Activated naive CD8-positive, alpha-beta T cell treated with anti-CD3 and anti-CD28 coated beads for 36 hours (primary cell): ENCODE data around the gene ZNF135. TPM values are rescaled to one million over a fixed set of nuclear protein-coding genes. Genes with fewer than 3 reads are reported as not detected.

Source experiments
- DNase-seq: peaks from one replicate; pipeline ENCODE4 v3.0.0; 2021
- H3K27ac Mint-ChIP-seq: one replicate; pipeline ENCODE4 v1.8.0; 2022; ENCODE audit warnings: mild to moderate bottlenecking, moderate library complexity, mixed read lengths
- H3K27me3 Mint-ChIP-seq: one replicate; pipeline ENCODE4 v1.8.0; 2022; ENCODE audit warnings: mild to moderate bottlenecking, mixed read lengths
- H3K36me3 Mint-ChIP-seq: one replicate; pipeline ENCODE4 v1.8.0; 2021; ENCODE audit warnings: mild to moderate bottlenecking, mixed read lengths
- H3K4me1 Mint-ChIP-seq: one replicate; pipeline ENCODE4 v1.8.0; 2021; ENCODE audit warnings: mixed read lengths
- H3K4me3 Mint-ChIP-seq: one replicate; pipeline ENCODE4 v1.8.0; 2022; ENCODE audit warnings: mild to moderate bottlenecking, moderate library complexity, mixed read lengths
- H3K9me3 Mint-ChIP-seq: one replicate; pipeline ENCODE4 v1.8.0; 2022; ENCODE audit warnings: mixed read lengths
- total RNA-seq, 2 experiments: library from RNA; stranded (reverse); gene quantifications; one replicate each; pipeline ENCODE4 v1.2.3, GENCODE V29; 2021

The ZNF135 gene
- total RNA-seq, 2 experiments from 2014 or later = 2.4 to 2.5 TPM

- Mint-ChIP-seq H3K4me1 (peaks cover 15% of the 10 kb centered on the region), H3K27ac (peak overlapping the region; percentile 70), H3K27me3 (no peaks in the 10 kb centered on the region), H3K36me3 (peaks cover 41% of the 10 kb centered on the region), H3K9me3 (peaks cover 35% of the 10 kb centered on the region), H3K4me3 (peak overlapping the region; percentile 86)
- no peak for DNase-seq
These were observed 38.3 kb downstream of the ZNF135 start for GRCh38 chr19:58097349-58097748.

GRCh38 chr19:58097781-58098681 lies 38.9 kb downstream of the ZNF135 start, which contains the start of gene ZSCAN18:
ZSCAN18 (minus strand) TSS chr19:58098231; CDS start chr19:58090267, 7,964 bp downstream.
- no peaks in the 10 kb centered on the region for H3K27me3 Mint-ChIP-seq
- DNase-seq = peak; percentile 98
- H3K27ac Mint-ChIP-seq = peak within 1 kb of the TSS; percentile 97
- H3K9me3 Mint-ChIP-seq = peaks cover 39% of the 10 kb centered on the region
- peaks cover 37% of the 10 kb centered on the region for H3K36me3 Mint-ChIP-seq
- peak within 1 kb of the TSS; percentile 86 for H3K4me3 Mint-ChIP-seq
- peaks cover 15% of the 10 kb centered on the region for H3K4me1 Mint-ChIP-seq

- no peaks in the 10 kb centered on the region for H3K27me3 Mint-ChIP-seq
- peaks cover 38% of the 10 kb centered on the region for H3K36me3 Mint-ChIP-seq
- H3K27ac Mint-ChIP-seq = peak overlapping the region; percentile 97
- H3K4me1 Mint-ChIP-seq = peaks cover 12% of the 10 kb centered on the region
- H3K9me3 Mint-ChIP-seq = peaks cover 39% of the 10 kb centered on the region
- H3K4me3 Mint-ChIP-seq = peak overlapping the region; percentile 86
- no peak for DNase-seq
These were observed 39.6 kb downstream of the ZNF135 start for GRCh38 chr19:58098682-58098998.

- Mint-ChIP-seq H3K27me3 (no peaks in the 10 kb centered on the region), H3K4me1 (no peaks in the 10 kb centered on the region), H3K27ac (no peak overlapping the region), H3K9me3 (peaks cover 57% of the 10 kb centered on the region), H3K4me3 (no peak overlapping the region), H3K36me3 (peaks cover 24% of the 10 kb centered on the region)
- no peak for DNase-seq
These were observed 48.9 kb downstream of the ZNF135 start for GRCh38 chr19:58107778-58108545.

- Mint-ChIP-seq H3K27ac (no peak overlapping the region), H3K4me1 (no peaks in the 10 kb centered on the region), H3K27me3 (no peaks in the 10 kb centered on the region), H3K36me3 (peaks cover 25% of the 10 kb centered on the region), H3K4me3 (no peak overlapping the region), H3K9me3 (peaks cover 57% of the 10 kb centered on the region)
- DNase-seq = no peak
These were observed 49.4 kb downstream of the ZNF135 start for GRCh38 chr19:58108546-58108817.

- Mint-ChIP-seq H3K27me3 (peaks cover 35% of the 10 kb centered on the region), H3K36me3 (peaks cover 38% of the 10 kb centered on the region), H3K4me1 (no peaks in the 10 kb centered on the region), H3K9me3 (peaks cover 71% of the 10 kb centered on the region), H3K4me3 (peak overlapping the region; percentile 18), H3K27ac (no peak overlapping the region)
- peak; percentile 3 for DNase-seq
These were observed 58.9 kb downstream of the ZNF135 start for GRCh38 chr19:58117841-58118575.

- no peak for DNase-seq
- H3K27ac Mint-ChIP-seq = no peak overlapping the region
- peaks cover 32% of the 10 kb centered on the region for H3K36me3 Mint-ChIP-seq
- H3K4me3 Mint-ChIP-seq = no peak overlapping the region
- peaks cover 35% of the 10 kb centered on the region for H3K27me3 Mint-ChIP-seq
- H3K9me3 Mint-ChIP-seq = peaks cover 74% of the 10 kb centered on the region
- H3K4me1 Mint-ChIP-seq = no peaks in the 10 kb centered on the region
These were observed 60.1 kb downstream of the ZNF135 start for GRCh38 chr19:58118979-58119733.

Other genes starting within 250 kb of the ZNF135 start
- 1 to 10 TPM; 6.6 to 7.7 TPM for gene ZNF552, start 244.4 kb upstream of the ZNF135 start, total RNA-seq
- gene ZNF587B, start 229.0 kb upstream of the ZNF135 start, total RNA-seq = 10 to 100 TPM; 29.3 to 32.6 TPM
- gene ZNF587, start 209.4 kb upstream of the ZNF135 start, total RNA-seq = 10 to 100 TPM; 20.6 to 24.3 TPM
- gene ZNF814, start 170.2 kb upstream of the ZNF135 start, total RNA-seq = 10 to 100 TPM; 40.6 to 45.9 TPM
- 10 to 100 TPM; 11.9 to 12.9 TPM for gene ZNF417, start 142.7 kb upstream of the ZNF135 start, total RNA-seq
- 1 to 10 TPM; 5.4 to 6.5 TPM for gene ZNF418, start 123.9 kb upstream of the ZNF135 start, total RNA-seq
- 10 to 100 TPM; 12.9 to 13.8 TPM for gene ZNF256, start 111.6 kb upstream of the ZNF135 start, total RNA-seq
- gene C19orf18, start 84.7 kb upstream of the ZNF135 start, total RNA-seq = not detected
- gene ZNF606, start 56.5 kb upstream of the ZNF135 start, total RNA-seq = 1 to 10 TPM; 6.9 to 7.0 TPM
- gene ZSCAN1, start 25.3 kb upstream of the ZNF135 start, total RNA-seq = not detected
- 10 to 100 TPM; 21.5 to 23.9 TPM for gene ZSCAN18, start 38.9 kb downstream of the ZNF135 start, total RNA-seq
- 1 to 10 TPM; 6.8 to 8.1 TPM for gene ZNF329, start 91.5 kb downstream of the ZNF135 start, total RNA-seq
- gene ZNF274, start 123.8 kb downstream of the ZNF135 start, total RNA-seq = 10 to 100 TPM; 27.0 to 30.5 TPM
- gene ZNF544, start 169.6 kb downstream of the ZNF135 start, total RNA-seq = 10 to 100 TPM; 46.0 to 51.6 TPM
- 1 to 10 TPM; 4.1 to 4.3 TPM for gene ZNF8, start 219.7 kb downstream of the ZNF135 start, total RNA-seq
- 10 to 100 TPM; 79.5 to 82.7 TPM for gene ERVK3-1, start 246.1 kb downstream of the ZNF135 start, total RNA-seq